ENCODE results near the gene RBSN. TPM values are rescaled to one million over a fixed set of nuclear protein-coding genes. Genes with fewer than 3 reads are reported as not detected.

RBSN gene
- total RNA-seq, 1 donor from 2014 or later = 25.7 TPM

GRCh38 chr3:15081960-15082664 is 16.8 kb downstream of the RBSN start:
- H3K4me3 Mint-ChIP-seq (ENCODE audit: unreplicated experiment) = no peak overlapping the region
- no peaks in the 10 kb centered on the region for H3K9me3 Mint-ChIP-seq (ENCODE audit: unreplicated experiment)
- peaks cover 52% of the 10 kb centered on the region for H3K36me3 Mint-ChIP-seq (ENCODE audit: low read depth, unreplicated experiment)
- DNase-seq (ENCODE audit: low spot score) = no peak
- no peak for TF ChIP-seq CTCF (IDR thresholded peaks at IDR 0.05; ENCODE audit: unreplicated experiment)
- H3K27me3 Mint-ChIP-seq (ENCODE audit: unreplicated experiment) = no peaks in the 10 kb centered on the region
- H3K4me1 Mint-ChIP-seq (ENCODE audit: unreplicated experiment) = no peaks in the 10 kb centered on the region
- H3K27ac Mint-ChIP-seq (ENCODE audit: unreplicated experiment) = no peak overlapping the region

GRCh38 chr3:15079091-15079490 is 19.9 kb downstream of the RBSN start:
- Mint-ChIP-seq H3K27ac (ENCODE audit: unreplicated experiment) (no peak overlapping the region), H3K36me3 (ENCODE audit: low read depth, unreplicated experiment) (peaks cover 60% of the 10 kb centered on the region), H3K4me1 (ENCODE audit: unreplicated experiment) (peaks cover 18% of the 10 kb centered on the region), H3K27me3 (ENCODE audit: unreplicated experiment) (no peaks in the 10 kb centered on the region), H3K4me3 (ENCODE audit: unreplicated experiment) (no peak overlapping the region), H3K9me3 (ENCODE audit: unreplicated experiment) (no peaks in the 10 kb centered on the region)
- no peak for TF ChIP-seq CTCF (IDR thresholded peaks at IDR 0.05; ENCODE audit: unreplicated experiment)
- DNase-seq (ENCODE audit: low spot score) = no peak

GRCh38 chr3:15074500-15074899 is 24.4 kb downstream of the RBSN start:
- H3K9me3 Mint-ChIP-seq (ENCODE audit: unreplicated experiment) = no peaks in the 10 kb centered on the region
- peaks cover 3% of the 10 kb centered on the region for H3K27me3 Mint-ChIP-seq (ENCODE audit: unreplicated experiment)
- no peak overlapping the region for H3K27ac Mint-ChIP-seq (ENCODE audit: unreplicated experiment)
- H3K36me3 Mint-ChIP-seq (ENCODE audit: low read depth, unreplicated experiment) = peaks cover 42% of the 10 kb centered on the region
- TF ChIP-seq CTCF (IDR thresholded peaks at IDR 0.05; ENCODE audit: unreplicated experiment) = no peak
- no peak for DNase-seq (ENCODE audit: low spot score)
- no peak overlapping the region for H3K4me3 Mint-ChIP-seq (ENCODE audit: unreplicated experiment)
- peaks cover 26% of the 10 kb centered on the region for H3K4me1 Mint-ChIP-seq (ENCODE audit: unreplicated experiment)

GRCh38 chr3:15071699-15072098 is 27.2 kb downstream of the RBSN start:
- Mint-ChIP-seq H3K4me1 (ENCODE audit: unreplicated experiment) (peaks cover 26% of the 10 kb centered on the region), H3K27ac (ENCODE audit: unreplicated experiment) (no peak overlapping the region), H3K27me3 (ENCODE audit: unreplicated experiment) (peaks cover 6% of the 10 kb centered on the region), H3K36me3 (ENCODE audit: low read depth, unreplicated experiment) (peaks cover 36% of the 10 kb centered on the region), H3K9me3 (ENCODE audit: unreplicated experiment) (no peaks in the 10 kb centered on the region), H3K4me3 (ENCODE audit: unreplicated experiment) (peak overlapping the region; percentile 24)
- DNase-seq (ENCODE audit: low spot score) = no peak
- no peak for TF ChIP-seq CTCF (IDR thresholded peaks at IDR 0.05; ENCODE audit: unreplicated experiment)

- Mint-ChIP-seq H3K9me3 (ENCODE audit: unreplicated experiment) (no peaks in the 10 kb centered on the region), H3K27ac (ENCODE audit: unreplicated experiment) (no peak overlapping the region), H3K27me3 (ENCODE audit: unreplicated experiment) (peaks cover 12% of the 10 kb centered on the region), H3K4me3 (ENCODE audit: unreplicated experiment) (no peak overlapping the region), H3K36me3 (ENCODE audit: low read depth, unreplicated experiment) (peaks cover 23% of the 10 kb centered on the region), H3K4me1 (ENCODE audit: unreplicated experiment) (peaks cover 18% of the 10 kb centered on the region)
- DNase-seq (ENCODE audit: low spot score) = no peak
- no peak for TF ChIP-seq CTCF (IDR thresholded peaks at IDR 0.05; ENCODE audit: unreplicated experiment)
These were observed 29.5 kb downstream of the RBSN start for GRCh38 chr3:15069441-15069840.

All from endothelial cell (in vitro differentiated cells).